OCI-M1 (cell line): ENCODE data around the gene LPAR2.

Source experiments
- DNase-seq: peaks from one replicate; lab custom pipeline; 2025; lab: John Stamatoyannopoulos, UW

The LPAR2 gene

GRCh38 chr19:19653597-19654147 is 25.7 kb upstream of the LPAR2 start:
- no peak for DNase-seq

DNA sequence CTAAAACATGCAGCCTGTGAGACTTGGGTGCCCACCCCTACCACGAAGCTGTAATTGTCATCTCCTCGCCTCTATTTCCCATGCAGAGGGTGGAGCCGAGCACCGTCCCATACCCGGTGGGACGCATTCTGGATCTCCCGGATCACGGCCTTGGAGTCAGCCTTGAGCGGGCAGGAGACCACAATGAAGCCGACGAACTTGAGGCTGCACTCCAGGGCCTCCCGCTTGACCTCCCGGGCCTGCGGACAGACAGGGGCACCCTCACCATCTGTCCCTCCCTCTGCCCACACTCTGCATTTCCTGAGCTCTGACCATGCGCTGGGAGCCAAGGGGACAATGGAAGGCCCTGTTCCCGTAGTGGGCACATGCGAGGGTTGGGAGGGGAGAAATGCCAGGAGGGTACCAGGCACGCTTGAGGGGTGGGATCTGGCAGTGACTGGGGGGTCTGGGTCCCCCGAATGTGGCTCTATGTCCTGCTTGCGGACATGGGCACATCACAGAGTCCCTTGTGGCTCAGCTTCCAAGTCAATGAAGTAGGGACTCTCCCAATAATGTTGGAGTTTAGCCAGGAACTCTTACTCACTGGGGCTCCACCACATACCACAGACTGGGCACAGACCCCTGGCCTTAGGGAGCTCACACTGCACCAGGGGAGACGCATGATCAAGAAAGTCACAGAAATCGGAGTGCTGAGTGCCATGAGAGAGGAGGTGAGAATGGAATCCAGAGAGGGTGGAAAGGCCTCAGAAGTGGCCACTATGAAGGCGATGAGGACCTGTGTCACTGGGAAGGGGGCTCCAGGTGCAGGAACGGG is 24.7 kb upstream of the LPAR2 start:
- no peak for DNase-seq

DNA sequence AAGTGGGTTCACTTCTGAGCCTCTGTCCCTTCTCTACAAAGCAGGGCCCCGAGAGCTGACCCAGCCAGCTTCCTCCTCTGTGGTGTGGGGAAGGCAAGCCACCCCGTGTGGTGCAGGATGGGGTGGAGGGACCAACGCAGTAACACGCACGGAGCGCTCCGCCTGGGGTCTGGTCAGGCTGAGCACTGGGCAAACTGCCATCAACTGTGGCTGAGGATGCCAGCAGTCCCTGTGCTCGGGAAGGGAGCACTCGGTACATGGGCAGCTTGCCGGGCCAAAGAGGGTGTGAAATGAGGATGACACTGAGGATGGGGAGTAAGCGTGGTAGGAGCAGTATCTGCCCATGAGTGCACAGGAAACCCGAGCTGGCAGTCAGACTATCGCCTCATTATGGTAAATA is 23.1 kb upstream of the LPAR2 start:
- DNase-seq, result no peak

- DNase-seq, result no peak
Observed at GRCh38 chr19:19650331-19650730, 22.3 kb upstream of the LPAR2 start.

- DNase-seq, result no peak
Observed at GRCh38 chr19:19649580-19649995, 21.6 kb upstream of the LPAR2 start.

- no peak for DNase-seq
Observed at GRCh38 chr19:19649155-19649554, 21.1 kb upstream of the LPAR2 start.

DNA sequence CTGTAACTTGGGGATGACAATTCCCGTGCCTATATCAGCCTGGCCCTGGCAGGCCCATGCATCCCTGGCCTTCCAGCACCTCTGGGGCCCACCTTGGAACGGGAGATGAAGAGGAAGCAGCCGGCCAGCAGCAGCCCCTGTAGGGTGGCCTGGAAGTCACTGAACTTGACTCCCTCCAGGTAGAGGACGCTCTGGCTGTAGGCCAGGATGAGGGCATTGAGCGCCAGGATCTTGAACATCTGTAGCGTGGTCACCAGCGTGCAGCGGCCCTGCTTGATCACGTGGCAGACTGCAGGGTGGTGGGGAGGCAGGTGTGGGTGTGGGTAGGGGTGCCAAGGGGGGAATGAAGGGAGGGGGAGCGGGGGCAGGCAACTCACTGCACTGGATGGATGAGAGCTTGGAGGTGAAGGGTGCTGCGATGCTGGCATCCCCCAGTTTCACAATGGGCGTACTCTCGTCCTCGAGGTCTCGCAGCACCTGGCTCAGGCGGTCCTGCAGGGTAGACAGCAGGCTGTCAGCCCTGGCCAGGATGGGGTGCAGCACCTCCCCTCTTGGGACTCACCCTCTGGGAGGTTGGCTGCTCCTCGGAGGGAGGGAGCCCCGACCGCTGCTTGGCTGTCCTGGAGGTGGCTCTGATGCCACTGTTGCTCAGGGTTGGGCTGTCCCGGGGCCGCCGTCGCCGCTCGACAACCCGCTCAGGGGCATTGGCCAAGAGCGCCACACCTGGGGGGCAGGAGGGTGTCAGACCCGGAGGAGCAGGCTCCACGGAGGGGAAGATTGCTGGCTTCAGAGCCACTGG is 19.2 kb upstream of the LPAR2 start:
- no peak for DNase-seq

DNA sequence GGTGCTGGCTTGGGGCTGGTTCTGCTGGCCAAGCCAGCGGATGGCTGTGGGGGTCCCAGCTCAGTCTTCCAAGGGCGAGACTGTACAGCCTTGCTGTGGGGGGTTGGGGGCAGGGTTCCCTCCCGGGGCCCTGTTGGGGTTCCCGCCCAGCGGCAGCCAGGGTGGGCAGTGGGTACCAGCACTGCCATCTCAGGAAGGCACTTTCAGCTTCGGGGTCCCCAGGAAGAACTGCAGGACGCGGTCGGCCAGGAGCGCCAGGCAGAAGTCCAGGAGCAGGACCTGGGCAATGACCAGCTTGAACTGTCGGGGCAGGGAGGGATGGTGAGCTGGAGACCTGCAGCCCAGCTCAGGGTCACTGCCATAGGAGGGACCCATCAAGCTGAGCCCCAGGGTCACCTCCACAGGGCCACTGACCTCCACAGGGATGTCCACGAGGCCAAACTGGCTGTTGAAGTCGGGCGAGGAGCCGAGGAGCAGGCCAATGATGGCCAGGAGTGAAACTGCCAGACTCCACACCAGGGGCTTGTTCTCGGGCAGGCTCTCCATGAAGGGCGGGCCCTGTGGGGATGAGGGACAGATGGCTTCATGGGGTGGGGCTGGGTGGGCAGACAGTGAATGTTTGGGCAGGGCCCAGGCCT is 17.3 kb upstream of the LPAR2 start:
- DNase-seq, result no peak

- no peak for DNase-seq
Observed at GRCh38 chr19:19644054-19644388, 16.0 kb upstream of the LPAR2 start.

DNA sequence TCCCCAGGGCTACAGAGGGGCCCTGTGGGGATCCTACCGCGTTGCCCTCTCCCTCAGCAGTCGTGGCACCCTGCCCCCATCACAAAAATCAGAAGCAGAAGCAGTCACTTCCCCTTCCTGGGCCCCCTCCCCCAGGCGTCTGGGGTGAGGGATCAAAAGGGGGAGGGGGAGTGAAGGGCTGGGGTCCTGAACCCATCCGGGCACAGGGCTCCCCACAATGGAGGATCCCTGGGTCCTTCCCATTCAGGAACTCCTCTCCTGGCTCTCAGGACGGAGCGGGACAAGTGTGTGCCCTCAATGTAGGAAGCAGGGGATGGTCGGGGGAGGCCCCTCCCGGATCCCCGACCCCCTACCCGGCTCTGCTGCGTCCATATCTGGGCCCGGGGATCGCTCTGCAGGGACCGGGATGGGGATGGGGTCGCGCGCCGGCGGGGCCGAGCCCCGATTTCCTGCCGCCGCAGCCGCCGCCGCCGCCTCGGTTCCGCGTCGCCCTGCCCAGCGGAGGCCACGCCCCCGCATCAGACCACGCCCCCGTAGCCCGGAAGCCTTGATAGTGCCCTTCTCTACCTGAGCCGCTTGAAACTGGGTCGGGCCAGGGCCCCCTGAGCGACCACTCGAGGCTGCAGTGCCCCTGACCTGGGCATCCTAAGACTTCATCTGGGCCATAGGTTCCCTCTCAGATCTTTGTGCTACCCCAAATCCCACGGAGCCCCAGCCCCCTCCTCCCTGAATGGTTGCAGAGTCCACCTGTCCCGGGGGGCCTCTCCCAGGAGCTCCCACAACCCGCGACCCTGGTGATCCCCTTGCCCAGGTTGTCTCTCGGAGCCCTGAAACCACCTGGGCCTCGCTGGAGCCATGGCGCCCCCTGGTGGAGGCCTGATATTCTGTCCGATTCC is 15.4 kb upstream of the LPAR2 start, which contains the start of gene GMIP:
Gene GMIP, minus strand, starts transcription at position 500 of the 896 bp plus-strand sequence. Its CDS starts 128 bp downstream, at position 372.
- peak; percentile 97 for DNase-seq

- no peak for DNase-seq
Observed at GRCh38 chr19:19642506-19643157, 14.6 kb upstream of the LPAR2 start.

- no peak for DNase-seq
Observed at GRCh38 chr19:19637523-19638251, 9.7 kb upstream of the LPAR2 start.

DNA sequence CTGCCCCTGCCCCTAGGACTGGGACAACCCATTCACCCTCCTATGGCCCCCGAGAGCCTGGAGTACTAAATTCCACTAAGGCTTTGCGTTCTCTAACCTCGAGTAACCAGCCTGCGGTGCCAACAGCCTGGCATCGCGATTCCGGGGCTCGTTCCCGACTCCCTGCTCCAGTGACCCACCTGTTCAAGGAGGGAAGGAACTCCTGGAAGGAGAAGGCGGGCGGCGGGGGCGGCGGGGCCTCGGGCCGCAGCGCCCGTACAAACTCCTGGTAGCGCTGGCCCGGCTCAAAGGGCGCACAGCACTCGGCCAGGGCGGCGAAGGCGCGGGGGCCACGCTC is 9.1 kb upstream of the LPAR2 start:
- no peak for DNase-seq

DNA sequence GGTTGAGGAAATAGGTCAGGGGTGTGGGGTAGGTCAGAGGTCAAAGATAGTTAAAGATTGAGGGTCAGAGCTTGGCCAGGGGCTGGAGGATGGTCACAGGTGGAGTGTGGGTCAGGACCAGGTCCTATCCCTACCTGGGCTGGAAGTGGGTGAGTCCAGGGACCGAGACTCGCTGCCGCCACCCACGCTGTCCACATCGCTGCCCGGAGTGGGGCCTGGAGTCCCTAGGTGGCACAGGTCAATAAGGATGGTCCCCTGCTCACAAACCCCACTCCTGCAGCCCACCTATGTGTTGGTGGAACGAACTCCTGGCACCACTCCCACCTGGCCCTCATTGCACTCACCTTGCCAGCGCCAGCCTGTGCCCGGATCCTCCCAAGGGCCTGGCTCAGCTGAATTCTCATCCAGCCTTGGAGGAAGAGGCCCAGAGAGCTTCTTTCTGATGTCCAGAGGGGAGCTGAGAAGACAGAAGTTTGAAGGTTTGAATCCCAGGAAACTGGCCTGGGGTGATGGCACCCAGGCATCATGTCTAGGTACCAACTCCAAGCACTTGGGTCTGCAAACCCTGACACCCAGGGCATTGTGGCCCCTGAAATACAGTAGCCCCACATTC is 8.7 kb upstream of the LPAR2 start:
- no peak for DNase-seq

DNA sequence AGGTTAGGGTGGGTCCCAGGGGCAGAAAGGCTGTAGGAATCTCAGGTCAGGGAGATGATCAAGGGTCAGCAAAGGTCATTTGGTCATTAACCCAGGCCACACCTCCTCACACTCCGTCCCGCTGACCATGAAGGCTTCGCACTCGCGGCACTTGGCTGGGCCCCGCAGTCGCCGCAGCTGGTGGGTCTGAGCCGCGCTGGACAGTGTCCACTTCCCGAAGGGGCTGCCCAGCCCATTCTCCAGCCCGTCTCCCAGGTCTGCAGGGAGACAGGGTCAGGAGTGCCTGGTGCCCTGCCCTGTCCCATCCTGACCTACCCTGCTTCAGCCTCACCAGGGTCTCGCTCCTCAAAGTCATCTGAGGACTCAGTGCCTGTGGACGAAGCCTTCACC is 7.3 kb upstream of the LPAR2 start:
- DNase-seq, result no peak

GRCh38 chr19:19634516-19635312 is 6.7 kb upstream of the LPAR2 start:
- no peak for DNase-seq

- no peak for DNase-seq
Observed at GRCh38 chr19:19633711-19634515, 5.9 kb upstream of the LPAR2 start.

GRCh38 chr19:19632661-19633060 is 4.6 kb upstream of the LPAR2 start:
- no peak for DNase-seq
